OCI-M2 (cell line): ENCODE data around the gene ENPP6.
"Not testable (repeated sequence)": the region's sequence is repeated elsewhere in the genome, so short reads cannot be mapped to it uniquely, and the experiment has no call there.

Source experiments
- DNase-seq: peaks from one replicate; lab custom pipeline; 2025; ENCODE audit not compliant: unreplicated experiment; lab: John Stamatoyannopoulos, UW

ENPP6 gene

DNA sequence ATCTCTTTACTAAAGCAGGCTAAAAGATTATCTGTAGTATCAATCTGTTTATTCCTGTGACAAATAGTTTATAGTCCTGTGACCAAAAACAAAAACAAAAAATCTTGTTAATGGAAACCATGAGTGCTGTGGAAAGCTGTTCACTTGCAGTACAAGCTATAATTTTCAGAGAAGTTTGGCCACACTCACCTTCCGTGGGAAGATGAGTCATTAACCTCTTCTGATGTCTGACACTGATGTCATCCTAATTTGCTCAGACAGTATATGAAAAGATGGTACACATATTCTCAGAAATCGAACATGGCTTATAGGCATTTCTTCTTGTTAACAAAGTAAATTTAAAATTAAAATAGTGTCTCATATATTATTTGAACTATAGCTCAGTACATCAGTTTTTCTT is 19.9 kb upstream of the ENPP6 start:
- DNase-seq, result no peak

DNA sequence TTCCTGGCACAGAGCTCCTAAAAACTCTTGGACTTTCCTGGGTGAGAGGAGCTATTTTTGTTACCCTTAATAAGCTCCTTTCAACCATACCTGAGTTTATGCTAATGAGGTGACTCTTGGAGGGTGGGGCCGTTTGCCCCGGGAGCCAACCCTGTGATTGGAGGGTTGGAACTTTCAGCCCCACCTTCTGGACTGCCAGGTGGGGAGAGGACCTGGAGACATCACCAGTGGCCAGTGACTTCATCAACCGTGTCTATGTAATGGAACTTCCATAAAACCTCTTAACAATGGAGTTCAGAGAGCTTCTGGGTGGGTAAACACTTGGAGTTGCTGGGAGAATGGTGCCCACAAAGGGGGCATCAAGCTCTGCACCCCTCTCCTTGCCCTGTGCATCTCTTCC is 17.9 kb upstream of the ENPP6 start:
- no peak for DNase-seq

DNA sequence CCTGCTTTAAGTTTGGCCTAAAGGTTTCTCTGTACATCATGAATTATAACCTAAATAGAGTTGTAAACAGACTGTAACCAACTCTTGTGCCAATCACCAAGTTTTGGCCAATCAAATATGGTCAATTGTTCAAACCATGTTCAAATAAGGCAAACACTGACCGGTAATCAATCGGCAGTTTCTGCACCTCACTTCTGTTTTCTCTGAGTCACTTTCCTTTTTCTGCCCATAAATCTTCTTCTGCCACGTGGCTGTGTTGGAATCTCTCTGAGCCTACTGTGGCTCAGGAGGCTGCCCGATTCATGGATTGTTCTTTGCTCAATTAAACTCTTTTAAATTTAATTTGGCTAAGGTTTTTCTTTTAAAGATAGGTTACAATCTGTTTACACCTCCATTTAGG is 16.5 kb upstream of the ENPP6 start:
- DNase-seq, result no peak

GRCh38 chr4:184232975-184233374 is 15.3 kb upstream of the ENPP6 start:
- DNase-seq, result no peak

- DNase-seq, result no peak
Observed at GRCh38 chr4:184232202-184232601, 14.5 kb upstream of the ENPP6 start.

DNA sequence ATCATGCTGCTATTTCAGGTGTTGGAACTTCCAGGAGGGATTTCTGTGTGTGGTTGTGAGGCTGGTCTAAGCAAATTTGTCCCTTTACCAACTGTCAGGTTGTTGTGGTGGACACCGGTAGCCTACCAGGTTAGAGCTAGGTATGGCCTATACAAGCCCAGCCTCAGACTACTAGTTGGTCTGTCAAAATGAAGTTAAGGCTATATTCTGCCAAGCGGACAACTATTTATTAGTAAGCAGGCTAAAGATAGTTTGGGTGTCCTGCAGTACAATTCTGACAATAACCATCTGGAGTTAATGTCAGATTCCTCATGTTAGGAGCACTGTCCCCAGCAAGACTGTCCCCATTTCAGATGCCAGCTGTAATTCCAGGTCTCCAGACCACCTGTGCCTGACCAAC is 13.9 kb upstream of the ENPP6 start:
- no peak for DNase-seq

DNA sequence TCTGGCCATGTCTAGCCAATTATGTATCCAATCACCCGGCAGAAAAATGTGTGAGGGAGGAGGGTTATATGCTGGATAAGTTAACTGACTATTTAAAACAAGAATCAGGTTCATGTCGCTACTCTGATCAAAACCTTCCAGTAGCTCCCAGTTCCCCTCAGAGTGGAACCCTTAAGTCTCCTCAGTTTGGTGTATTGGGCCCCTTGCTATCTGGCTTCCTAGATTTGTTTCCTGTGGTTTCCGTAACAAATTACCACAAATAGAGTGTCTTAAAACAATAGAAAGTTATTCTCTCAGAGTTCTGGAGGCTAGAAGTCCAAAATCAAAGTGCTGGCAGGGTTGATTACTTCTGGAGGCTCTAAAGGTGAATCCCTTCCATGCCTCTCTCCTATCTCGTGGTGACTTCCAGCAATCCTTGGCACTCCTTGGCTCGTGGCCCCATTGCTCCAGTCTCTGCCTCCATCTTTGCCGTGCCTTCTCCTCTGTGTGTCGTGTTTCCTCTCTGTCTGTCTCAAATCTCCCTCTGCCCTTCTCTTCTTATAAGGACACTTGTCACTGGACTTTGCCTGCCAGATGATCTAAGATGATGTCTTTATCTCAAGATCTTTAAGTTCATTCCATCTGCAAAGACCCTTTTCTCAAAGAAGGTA is 10.5 kb upstream of the ENPP6 start:
- no peak for DNase-seq

DNA sequence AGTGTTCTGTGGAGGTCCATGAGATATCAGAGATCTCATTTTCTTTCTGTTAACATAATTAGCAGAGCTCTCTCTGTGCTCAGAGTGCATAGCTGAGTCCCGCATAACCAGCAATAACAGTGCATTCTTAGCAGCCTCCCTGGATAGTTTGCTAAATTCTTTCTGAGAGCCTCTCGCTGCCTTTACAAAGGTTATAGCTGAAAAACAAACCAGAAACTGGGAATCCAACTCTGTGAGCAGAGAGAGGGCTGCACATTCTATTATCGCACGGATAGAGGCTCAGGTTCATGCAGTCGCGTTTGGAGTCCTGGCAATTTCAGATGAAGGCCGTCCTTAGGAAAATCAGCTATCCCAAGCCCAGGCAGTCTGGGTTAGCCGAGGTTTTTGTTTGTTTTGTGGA is 1.2 kb downstream of the ENPP6 start:
- DNase-seq, result no peak

- DNase-seq, result no peak
Observed at GRCh38 chr4:184215709-184216328, 1.9 kb downstream of the ENPP6 start.

DNA sequence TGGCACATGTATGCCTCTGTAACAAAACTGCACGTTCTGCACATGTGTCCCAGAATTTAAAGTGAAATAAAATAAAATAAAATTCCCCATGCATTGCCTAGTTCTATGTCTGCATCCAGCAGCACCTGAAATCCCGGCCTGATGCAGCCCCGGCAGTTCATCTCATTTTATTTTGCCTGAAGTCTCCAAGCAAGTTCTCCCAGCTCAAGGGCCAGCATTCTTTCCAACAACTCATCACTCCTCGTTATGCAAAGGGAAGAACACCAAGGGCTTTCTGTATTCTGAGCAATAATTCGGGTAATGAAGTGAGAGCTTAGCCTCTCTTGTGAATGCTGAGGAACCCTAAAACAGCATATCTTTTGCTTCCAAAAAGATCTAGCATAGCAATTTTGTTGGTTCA is 2.7 kb downstream of the ENPP6 start:
- DNase-seq, result no peak

DNA sequence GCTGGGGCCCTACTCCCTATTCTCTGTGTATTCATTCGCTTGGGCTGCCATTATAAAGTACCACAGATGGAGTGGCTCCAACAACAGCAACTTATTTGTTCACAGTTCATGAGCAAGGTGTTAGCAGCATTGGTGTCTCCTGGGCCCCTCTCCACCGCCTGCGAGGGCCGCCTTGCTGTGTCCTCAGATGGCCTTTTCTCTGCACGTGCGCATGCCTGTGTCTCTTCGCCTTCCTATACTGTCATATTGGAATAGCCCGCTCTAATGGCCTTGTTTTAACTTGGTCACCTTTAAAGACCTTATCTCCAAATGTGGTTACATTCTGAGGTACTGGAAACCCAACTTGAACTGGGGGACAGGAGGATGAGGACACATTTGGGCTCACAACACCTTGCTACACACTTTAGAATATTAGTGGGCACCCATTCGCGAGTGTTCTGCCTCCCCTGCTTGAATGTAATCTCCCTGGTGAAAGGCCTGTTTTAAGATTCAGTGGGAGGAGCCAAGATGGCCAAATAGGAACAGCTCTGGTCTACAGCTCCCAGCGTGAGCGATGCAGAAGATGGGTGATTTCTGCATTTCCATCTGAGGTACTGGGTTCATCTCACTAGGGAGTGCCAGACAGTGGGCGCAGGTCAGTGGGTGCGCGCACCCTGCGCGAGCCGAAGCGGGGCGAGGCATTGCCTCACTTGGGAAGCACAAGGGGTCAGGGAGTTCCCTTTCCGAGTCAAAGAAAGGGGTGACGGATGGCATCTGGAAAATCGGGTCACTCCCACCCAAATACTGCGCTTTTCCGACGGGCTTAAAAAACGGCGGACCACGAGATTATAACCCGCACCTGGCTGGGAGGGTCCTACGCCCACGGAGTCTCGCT is 9.7 kb downstream of the ENPP6 start:
- not testable (repeated sequence) for DNase-seq

- no peak for DNase-seq
Observed at GRCh38 chr4:184205243-184205642, 12.4 kb downstream of the ENPP6 start.

DNA sequence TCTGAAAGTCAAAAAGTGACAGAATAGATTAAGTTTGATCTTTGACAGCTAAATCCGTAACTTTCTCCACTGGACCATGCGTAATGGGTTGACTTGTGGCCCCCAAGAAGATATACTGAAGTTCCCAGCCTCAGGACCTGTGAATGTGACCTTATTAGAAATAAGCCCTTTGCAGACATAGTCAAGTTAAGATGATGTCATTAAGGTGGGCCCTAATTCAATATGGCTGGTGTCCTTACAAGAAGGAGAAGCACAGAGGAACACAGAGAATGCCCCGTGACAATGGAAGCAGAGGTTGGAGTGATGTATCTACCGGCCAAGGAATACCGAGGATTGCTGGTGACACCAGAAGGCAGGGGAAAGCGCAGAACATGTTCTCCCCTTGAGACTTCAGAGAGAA is 14.4 kb downstream of the ENPP6 start:
- no peak for DNase-seq

GRCh38 chr4:184201179-184201578 is 16.5 kb downstream of the ENPP6 start:
- no peak for DNase-seq

DNA sequence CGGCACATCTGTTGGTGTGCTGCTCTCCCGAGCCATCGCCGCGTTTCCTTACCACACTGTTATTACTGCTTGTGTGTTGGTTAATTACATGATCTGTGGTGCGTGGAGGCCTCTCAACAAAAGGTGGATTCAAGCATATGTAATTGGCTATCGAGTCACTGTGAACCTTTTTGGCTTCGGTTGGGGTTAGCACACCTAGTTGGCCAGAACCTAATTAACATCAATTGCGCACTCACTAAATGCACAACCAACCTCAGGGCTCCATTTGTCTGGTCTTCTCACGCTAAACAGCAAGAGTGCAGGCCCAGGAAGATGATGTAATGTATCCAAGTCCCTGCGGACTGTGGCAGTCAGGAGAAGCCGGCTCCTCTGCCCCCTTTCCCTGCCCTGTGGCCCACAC is 17.4 kb downstream of the ENPP6 start:
- DNase-seq, result no peak

GRCh38 chr4:184199780-184200179 is 17.9 kb downstream of the ENPP6 start:
- DNase-seq, result no peak

- no peak for DNase-seq
Observed at GRCh38 chr4:184198190-184198589, 19.5 kb downstream of the ENPP6 start.

DNA sequence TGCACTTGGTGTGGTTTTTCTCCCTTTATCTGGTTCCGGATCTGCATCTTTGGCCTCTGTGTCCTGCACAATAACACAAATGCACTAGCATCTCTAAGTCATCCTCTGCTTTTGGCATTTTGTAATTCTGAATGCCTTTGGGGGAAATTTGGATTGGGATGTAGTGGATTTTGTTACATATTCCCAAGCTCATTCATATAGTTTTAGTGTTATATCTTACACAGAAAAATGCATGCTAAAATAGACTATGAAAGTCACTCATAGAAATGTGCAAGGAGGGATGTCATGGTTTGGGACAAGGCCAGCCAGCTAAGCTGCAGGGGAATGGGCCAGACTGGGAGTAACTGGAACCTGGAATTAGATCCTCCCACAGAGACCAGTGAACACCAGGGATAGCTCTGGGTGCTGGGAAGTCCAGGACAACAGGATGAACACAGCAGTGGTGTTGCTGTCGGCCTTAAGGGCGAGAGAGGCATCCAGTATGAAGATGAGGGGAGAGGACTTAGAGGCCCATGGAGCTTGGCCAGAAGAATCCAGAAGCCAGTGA is 20.1 kb downstream of the ENPP6 start:
- DNase-seq, result no peak

- DNase-seq, result no peak
Observed at GRCh38 chr4:184196730-184197385, 20.8 kb downstream of the ENPP6 start.

DNA sequence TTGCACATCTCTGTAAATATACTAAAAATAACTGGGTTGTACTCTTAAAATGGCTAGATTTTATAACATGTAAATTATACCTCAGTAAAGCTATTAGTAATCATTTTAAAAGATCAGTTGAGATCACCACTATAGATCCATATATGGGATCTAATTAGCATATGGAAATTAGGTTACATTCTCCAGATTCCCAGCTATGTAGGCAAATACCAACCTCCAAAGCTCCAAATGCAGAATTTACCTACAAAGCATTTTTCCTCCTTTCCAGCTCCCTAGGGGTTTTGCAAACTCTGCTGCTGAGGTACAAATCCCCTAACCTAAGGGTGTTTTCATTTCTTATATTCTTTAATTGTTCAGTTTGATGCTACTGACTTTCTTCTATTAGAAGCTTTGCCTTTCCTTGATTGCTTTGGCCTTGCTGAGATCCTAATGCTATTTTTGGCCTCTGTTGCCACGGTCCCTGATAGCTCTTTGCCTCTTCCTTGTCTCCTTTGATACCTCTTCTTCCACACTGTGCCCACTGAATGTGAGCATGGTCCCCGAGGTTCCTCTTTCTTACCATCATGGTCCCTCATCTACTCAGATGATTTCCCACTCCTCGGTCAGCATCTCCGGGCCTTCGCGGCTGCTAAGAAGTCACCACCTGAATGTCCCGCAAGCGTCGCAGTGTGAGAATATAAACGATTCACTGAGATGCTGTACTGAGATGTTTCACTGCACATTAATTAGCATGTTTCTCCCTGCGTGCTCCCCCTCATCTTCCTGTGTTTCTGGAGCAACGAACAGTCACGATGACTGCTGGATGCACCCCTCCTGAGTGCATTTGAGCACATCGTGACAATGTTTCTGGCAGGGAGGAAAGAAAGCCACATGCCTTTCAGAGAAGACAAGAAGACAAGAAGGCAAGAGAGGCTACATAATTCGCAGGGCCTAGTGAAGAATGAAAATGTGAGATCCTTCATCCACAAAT is 23.8 kb downstream of the ENPP6 start:
- no peak for DNase-seq
